Renal cortex interstitium (tissue), 15 donors: ENCODE results near the gene KATNB1. TPM values are rescaled to one million over a fixed set of nuclear protein-coding genes. Genes with fewer than 3 reads are reported as not detected.

Source experiments
- DNase-seq, 11 donors: peaks; one replicate each; pipeline ENCODE4 v3.0.0-alpha.2; 2013; ENCODE audit warnings: low read depth in 9 of 11, low spot score in 4 of 11; ENCODE audit errors: extremely low read depth in 1 of 11
- long read RNA-seq, 16 experiments: transcript quantifications; one replicate each; lab custom pipeline, GENCODE V29; 2026
- polyA plus RNA-seq, 3 donors: library from polyadenylated mRNA; unstranded; fragments of 120-200 nt; gene quantifications; one replicate each; pipeline ENCODE4 v1.2.1, GENCODE V29; 2013; ENCODE audit not compliant: insufficient read length in 3 of 3

The KATNB1 gene
- 10 to 100 TPM; 18.2 to 24.9 (median 21.9) TPM for polyA plus RNA-seq
- long read RNA-seq, donor 1, partial matches to known transcripts = 0 of 2 reads
- long read RNA-seq, donor 1, other reads (novel, unspliced or antisense) = 0 of 2 reads
- long read RNA-seq, donor 2, partial matches to known transcripts = 0 of 1 reads
- long read RNA-seq, donor 2, other reads (novel, unspliced or antisense) = 0 of 1 reads
- long read RNA-seq, donor 3, transcript KATNB1-201 (20 exons, 2,664 nt) = major isoform, 5 of 5 reads
- long read RNA-seq, donor 3, partial matches to known transcripts = 0 of 5 reads
- long read RNA-seq, donor 3, other reads (novel, unspliced or antisense) = 0 of 5 reads
- long read RNA-seq, donor 4, partial matches to known transcripts = 0 of 4 reads
- long read RNA-seq, donor 4, other reads (novel, unspliced or antisense) = 0 of 4 reads
- long read RNA-seq, donor 5 = 0 reads
- long read RNA-seq, donor 6, partial matches to known transcripts = 0 of 3 reads
- long read RNA-seq, donor 6, other reads (novel, unspliced or antisense) = 0 of 3 reads
- long read RNA-seq, donor 7, partial matches to known transcripts = 0 of 4 reads
- long read RNA-seq, donor 7, other reads (novel, unspliced or antisense) = 0 of 4 reads
- long read RNA-seq, donor 8 = 0 reads
- long read RNA-seq, donor 9, partial matches to known transcripts = 0 of 2 reads
- long read RNA-seq, donor 9, other reads (novel, unspliced or antisense) = 0 of 2 reads
- long read RNA-seq, donor 10, transcript KATNB1-201 (20 exons, 2,664 nt) = major isoform, 5 of 5 reads
- long read RNA-seq, donor 10, partial matches to known transcripts = 0 of 5 reads
- long read RNA-seq, donor 10, other reads (novel, unspliced or antisense) = 0 of 5 reads
- long read RNA-seq, donor 11, partial matches to known transcripts = 0 of 3 reads
- long read RNA-seq, donor 11, other reads (novel, unspliced or antisense) = 0 of 3 reads
- long read RNA-seq, donor 12, partial matches to known transcripts = 0 of 1 reads
- long read RNA-seq, donor 12, other reads (novel, unspliced or antisense) = 0 of 1 reads
- long read RNA-seq, donor 13 = 0 reads
- long read RNA-seq, donor 14, partial matches to known transcripts = 0 of 1 reads
- long read RNA-seq, donor 14, other reads (novel, unspliced or antisense) = 0 of 1 reads
- long read RNA-seq, donor 15, partial matches to known transcripts = 0 of 1 reads
- long read RNA-seq, donor 15, other reads (novel, unspliced or antisense) = 0 of 1 reads
- long read RNA-seq, donor 16, partial matches to known transcripts = 0 of 3 reads
- long read RNA-seq, donor 16, other reads (novel, unspliced or antisense) = 0 of 3 reads

- peak in 2 of 11 donors; percentile 12 to 18 for DNase-seq
These were observed at the start of gene KATNB1 for GRCh38 chr16:57735755-57736418. Gene KATNB1, plus strand, starts transcription at chr16:57735770. Its CDS starts 1,474 bp downstream, at chr16:57737244.

- DNase-seq = no peak
These were observed 49.0 kb upstream of the KATNB1 start for GRCh38 chr16:57686577-57686976.

- DNase-seq = no peak
These were observed 48.1 kb upstream of the KATNB1 start for GRCh38 chr16:57687363-57687929.

GRCh38 chr16:57688487-57688986 is 47.0 kb upstream of the KATNB1 start:
- DNase-seq = no peak

- no peak for DNase-seq
These were observed 46.4 kb upstream of the KATNB1 start for GRCh38 chr16:57688987-57689761.

- peak in 3 of 11 donors; percentile 31 to 39 (median 32) for DNase-seq
These were observed 45.6 kb upstream of the KATNB1 start for GRCh38 chr16:57689762-57690558.

- no peak for DNase-seq
These were observed 44.6 kb upstream of the KATNB1 start for GRCh38 chr16:57690782-57691471.

GRCh38 chr16:57692636-57693035 is 42.9 kb upstream of the KATNB1 start:
- no peak for DNase-seq

- no peak for DNase-seq
These were observed 42.0 kb upstream of the KATNB1 start for GRCh38 chr16:57693550-57693949.

GRCh38 chr16:57694231-57694724 is 41.3 kb upstream of the KATNB1 start:
- no peak for DNase-seq

GRCh38 chr16:57694725-57695679 is 40.6 kb upstream of the KATNB1 start, which contains the start of gene DRC7:
Gene DRC7, plus strand, starts transcription at chr16:57694806. Its CDS starts 3,144 bp downstream, at chr16:57697950.
- peak in 8 of 11 donors; percentile 39 to 75 (median 66) for DNase-seq

GRCh38 chr16:57695680-57696069 is 39.9 kb upstream of the KATNB1 start:
- DNase-seq = no peak

GRCh38 chr16:57696240-57696639 is 39.3 kb upstream of the KATNB1 start:
- no peak for DNase-seq

- no peak for DNase-seq
These were observed 37.6 kb upstream of the KATNB1 start for GRCh38 chr16:57697896-57698537.
